Gastroesophageal sphincter (tissue), 3 donors: ENCODE measurements around the gene SLC15A3.

Experiments
- CTCF ChIP-seq, 4 experiments: fragments of 200-600 bp in 2 of 4; fragments of 450-650 bp in 2 of 4; sonication (generic) in 1 of 4; IDR thresholded peaks; one replicate each; pipeline ENCODE4 v1.5.1; 2017 to 2019; ENCODE audit warnings: antibody characterized with exemption in 4 of 4, mild to moderate bottlenecking in 2 of 4, moderate library complexity in 2 of 4
- EP300 ChIP-seq: sonication (generic); formaldehyde crosslinking; IDR thresholded peaks from one replicate; pipeline ENCODE4 v1.6.1; 2017; ENCODE audit warnings: antibody characterized with exemption, mild to moderate bottlenecking
- POLR2A ChIP-seq, 2 donors: fragments of 450-650 bp; IDR thresholded peaks; one replicate each; pipeline ENCODE4 v1.6.1; 2017; ENCODE audit warnings: antibody characterized with exemption in 2 of 2, mild to moderate bottlenecking in 2 of 2, moderate library complexity in 1 of 2

DNA sequence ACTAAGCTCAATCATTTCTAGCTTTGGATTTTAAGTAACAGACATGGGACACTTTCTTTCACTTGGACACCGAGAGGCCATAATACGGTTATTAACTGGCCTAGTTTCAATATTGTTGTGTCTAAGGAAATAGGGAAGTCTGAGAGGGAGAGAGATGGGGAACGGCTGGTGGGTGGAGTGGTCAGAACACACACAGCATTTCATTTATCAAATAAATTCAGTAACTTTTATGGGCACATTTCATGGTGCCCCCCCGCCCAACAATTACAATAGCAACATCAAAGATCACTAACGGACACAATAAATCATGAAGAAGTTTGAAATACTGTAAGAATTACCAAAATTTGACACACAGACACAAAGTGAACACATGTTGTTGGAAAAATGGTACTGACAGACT is 56.3 kb downstream of the SLC15A3 start:
- TF ChIP-seq CTCF (IDR thresholded peaks at IDR 0.05) (no peak), EP300 (no peak), POLR2A (IDR thresholded peaks at IDR 0.05) (no peak)
